ENCODE results near the gene KDM3A. TPM values are rescaled to one million over a fixed set of nuclear protein-coding genes. Genes with fewer than 3 reads are reported as not detected.

Gene KDM3A
- total RNA-seq, 2 donors from 2014 or later: 86.5 to 204 TPM

Other genes starting within 250 kb of the KDM3A start
- gene IMMT, start 245.9 kb upstream of the KDM3A start, total RNA-seq: 100 to 1,000 TPM; 138 to 163 TPM
- 10 to 100 TPM; 39.4 to 59.5 TPM for gene MRPL35, start 241.9 kb upstream of the KDM3A start, total RNA-seq
- gene REEP1, start 103.7 kb upstream of the KDM3A start, total RNA-seq: under 1 TPM; 0.11 to 0.26 TPM
- 10 to 100 TPM; 27.9 to 40.1 TPM for gene CHMP3, start 122.1 kb downstream of the KDM3A start, total RNA-seq
- gene RNF103, start 182.5 kb downstream of the KDM3A start, total RNA-seq: 10 to 100 TPM; 11.8 to 17.6 TPM

Data from activated T-helper 17 cell treated with anti-CD3 and anti-CD28 coated beads, Interleukin-2, amount 50 U/mL, for 72 hours (primary cell).